Measurements from ENCODE around the gene ADGRL1. TPM values are rescaled to one million over a fixed set of nuclear protein-coding genes. Genes with fewer than 3 reads are reported as not detected.

Gene ADGRL1
- total and polyA plus RNA-seq, 9 of the 15 experiments (the other 6 are each of a cell fraction or from before 2014, with no cell fraction given), result 0.14 to 37.0 (median 8.6) TPM

DNA sequence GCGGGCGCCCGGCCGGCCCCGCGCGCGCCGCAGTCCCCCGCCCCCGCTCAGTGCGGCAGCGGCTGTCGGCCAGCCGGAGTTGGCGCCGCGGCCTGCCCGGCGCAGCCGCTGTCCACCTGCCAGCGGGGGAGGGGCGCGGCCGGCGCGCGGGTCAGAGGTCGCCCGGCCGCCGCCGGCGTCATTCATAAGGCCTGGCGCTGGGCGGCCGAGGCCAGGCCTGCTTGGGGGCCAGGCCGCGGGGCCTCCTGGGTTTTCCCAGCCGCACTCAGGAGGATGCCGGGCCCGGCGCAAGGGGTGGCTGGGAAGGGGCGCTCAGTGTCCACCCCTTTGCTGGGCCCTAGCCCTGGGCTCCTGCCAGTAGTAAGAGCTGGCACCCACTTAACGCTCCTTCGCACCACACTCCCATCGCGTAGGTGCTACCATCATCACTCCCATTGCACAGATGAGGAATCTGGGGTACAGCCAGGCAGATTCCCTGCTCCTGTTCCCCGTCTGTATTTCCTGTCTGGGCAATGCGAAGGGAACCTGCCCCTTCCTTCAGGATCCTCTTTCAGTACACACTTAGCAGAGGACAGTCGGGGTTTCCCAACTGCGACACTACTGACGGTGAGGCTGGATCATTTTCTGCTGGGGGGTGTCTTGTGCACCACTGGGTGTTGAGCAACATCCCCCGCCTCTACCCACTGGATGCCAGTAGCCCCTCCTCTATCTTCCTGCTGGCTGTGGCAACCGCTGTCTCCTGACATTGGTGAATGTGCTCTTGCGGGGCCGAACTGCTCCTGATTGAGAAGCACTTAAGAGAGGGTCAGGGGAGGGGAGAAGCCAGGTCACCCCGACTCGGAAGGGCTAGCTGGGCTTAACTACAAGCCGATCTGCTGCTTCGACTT, 87.6 kb downstream of the ADGRL1 start (continued):
- TF ChIP-seq, protein P1, sequence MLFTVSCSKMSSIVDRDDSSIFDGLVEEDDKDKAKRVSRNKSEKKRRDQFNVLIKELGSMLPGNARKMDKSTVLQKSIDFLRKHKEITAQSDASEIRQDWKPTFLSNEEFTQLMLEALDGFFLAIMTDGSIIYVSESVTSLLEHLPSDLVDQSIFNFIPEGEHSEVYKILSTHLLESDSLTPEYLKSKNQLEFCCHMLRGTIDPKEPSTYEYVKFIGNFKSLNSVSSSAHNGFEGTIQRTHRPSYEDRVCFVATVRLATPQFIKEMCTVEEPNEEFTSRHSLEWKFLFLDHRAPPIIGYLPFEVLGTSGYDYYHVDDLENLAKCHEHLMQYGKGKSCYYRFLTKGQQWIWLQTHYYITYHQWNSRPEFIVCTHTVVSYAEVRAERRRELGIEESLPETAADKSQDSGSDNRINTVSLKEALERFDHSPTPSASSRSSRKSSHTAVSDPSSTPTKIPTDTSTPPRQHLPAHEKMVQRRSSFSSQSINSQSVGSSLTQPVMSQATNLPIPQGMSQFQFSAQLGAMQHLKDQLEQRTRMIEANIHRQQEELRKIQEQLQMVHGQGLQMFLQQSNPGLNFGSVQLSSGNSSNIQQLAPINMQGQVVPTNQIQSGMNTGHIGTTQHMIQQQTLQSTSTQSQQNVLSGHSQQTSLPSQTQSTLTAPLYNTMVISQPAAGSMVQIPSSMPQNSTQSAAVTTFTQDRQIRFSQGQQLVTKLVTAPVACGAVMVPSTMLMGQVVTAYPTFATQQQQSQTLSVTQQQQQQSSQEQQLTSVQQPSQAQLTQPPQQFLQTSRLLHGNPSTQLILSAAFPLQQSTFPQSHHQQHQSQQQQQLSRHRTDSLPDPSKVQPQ (CRISPR knock-in tag; IDR thresholded peaks at IDR 0.05; ENCODE audit: borderline replicate concordance), result no peak
- TF ChIP-seq NR4A1 (CRISPR knock-in tag; IDR thresholded peaks at IDR 0.05) (no peak), NR4A1 (tag; IDR thresholded peaks at IDR 0.05) (peak; percentile 50; the same call in 1 of the 2 replicates), ZZZ3 (IDR thresholded peaks at IDR 0.05) (no peak), KLF1 (tag; IDR thresholded peaks at IDR 0.05) (peak; percentile 43; the same call in 1 of the 2 replicates), SRSF7 (optimal IDR thresholded peaks at IDR 0.05; ENCODE audit: low read depth, low read length) (no peak), KAT7 (CRISPR knock-in tag; IDR thresholded peaks at IDR 0.05; ENCODE audit: borderline replicate concordance) (no peak), ZFX (CRISPR knock-in tag; IDR thresholded peaks at IDR 0.05) (peak; percentile 97), ZNF197 (CRISPR knock-in tag; IDR thresholded peaks at IDR 0.05; ENCODE audit: low read depth) (no peak), CBFB (CRISPR knock-in tag; IDR thresholded peaks at IDR 0.05) (no peak), TEAD2 (tag; IDR thresholded peaks at IDR 0.05) (no peak), ZBTB7A (IDR thresholded peaks at IDR 0.05; ENCODE audit: borderline replicate concordance, control insufficient read depth, low read depth, low read length) (peak; percentile 25; the same call in 1 of the 2 replicates), CREM (IDR thresholded peaks at IDR 0.05; ENCODE audit: low read depth) (peak; percentile 12; the same call in 1 of the 2 replicates), RBM17 (IDR thresholded peaks at IDR 0.05; ENCODE audit: borderline replicate concordance, low read depth, low read length) (no peak), GABPA (tag; conservative IDR thresholded peaks at IDR 0.05; ENCODE audit: low read depth) (0 out of 2 replicates have a peak, but pooled peaks have one; percentile 20), NEUROD1 (IDR thresholded peaks at IDR 0.05; ENCODE audit: borderline replicate concordance, low read depth, low read length, partially characterized antibody) (no peak), ERF (CRISPR knock-in tag; IDR thresholded peaks at IDR 0.05) (peak; percentile 42; the same call in 1 of the 2 replicates), ZNF143 (CRISPR knock-in tag; IDR thresholded peaks at IDR 0.05) (no peak), DPF2 (IDR thresholded peaks at IDR 0.05) (no peak), ARNT (IDR thresholded peaks at IDR 0.05) (no peak)
- TF ChIP-seq, protein P2, sequence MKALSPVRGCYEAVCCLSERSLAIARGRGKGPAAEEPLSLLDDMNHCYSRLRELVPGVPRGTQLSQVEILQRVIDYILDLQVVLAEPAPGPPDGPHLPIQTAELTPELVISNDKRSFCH (CRISPR knock-in tag; IDR thresholded peaks at IDR 0.05), result no peak
- TF ChIP-seq, protein P2 (tag; IDR thresholded peaks at IDR 0.05), result 0 out of 2 replicates have a peak, but pooled peaks have one; percentile 52
- TF ChIP-seq, protein P3, sequence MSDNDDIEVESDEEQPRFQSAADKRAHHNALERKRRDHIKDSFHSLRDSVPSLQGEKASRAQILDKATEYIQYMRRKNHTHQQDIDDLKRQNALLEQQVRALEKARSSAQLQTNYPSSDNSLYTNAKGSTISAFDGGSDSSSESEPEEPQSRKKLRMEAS (CRISPR knock-in tag; IDR thresholded peaks at IDR 0.05), result peak; percentile 36; the same call in 1 of the 2 replicates
- TF ChIP-seq, protein P4, sequence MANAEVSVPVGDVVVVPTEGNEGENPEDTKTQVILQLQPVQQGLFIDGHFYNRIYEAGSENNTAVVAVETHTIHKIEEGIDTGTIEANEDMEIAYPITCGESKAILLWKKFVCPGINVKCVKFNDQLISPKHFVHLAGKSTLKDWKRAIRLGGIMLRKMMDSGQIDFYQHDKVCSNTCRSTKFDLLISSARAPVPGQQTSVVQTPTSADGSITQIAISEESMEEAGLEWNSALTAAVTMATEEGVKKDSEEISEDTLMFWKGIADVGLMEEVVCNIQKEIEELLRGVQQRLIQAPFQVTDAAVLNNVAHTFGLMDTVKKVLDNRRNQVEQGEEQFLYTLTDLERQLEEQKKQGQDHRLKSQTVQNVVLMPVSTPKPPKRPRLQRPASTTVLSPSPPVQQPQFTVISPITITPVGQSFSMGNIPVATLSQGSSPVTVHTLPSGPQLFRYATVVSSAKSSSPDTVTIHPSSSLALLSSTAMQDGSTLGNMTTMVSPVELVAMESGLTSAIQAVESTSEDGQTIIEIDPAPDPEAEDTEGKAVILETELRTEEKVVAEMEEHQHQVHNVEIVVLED (CRISPR knock-in tag; IDR thresholded peaks at IDR 0.05), result peak; percentile 83
